Hair follicular keratinocyte (primary cell): ENCODE data around the gene IL2RG. TPM values are rescaled to one million over a fixed set of nuclear protein-coding genes. Genes with fewer than 3 reads are reported as not detected.

ENCODE experiments used
- total RNA-seq: library from RNA; depleted of rRNA; stranded (reverse); fragments of >200 nt; gene quantifications from 2 replicates; pipeline ENCODE4 v1.2.3, GENCODE V29; 2015

The IL2RG gene
- not detected in 2 replicates for total RNA-seq

GRCh38 chrX:71111141-71111843 is at the start of gene IL2RG:
Gene IL2RG, minus strand, starts transcription at chrX:71111577. Its CDS starts 38 bp downstream, at chrX:71111539.

GRCh38 chrX:71144651-71145050 is 33.3 kb upstream of the IL2RG start, which contains the start of gene NLGN3:
Gene NLGN3, plus strand, starts transcription at chrX:71144841. Its CDS starts 2,909 bp downstream, at chrX:71147750.

GRCh38 chrX:71118032-71118984 is 6.9 kb upstream of the IL2RG start, which contains the start of gene MED12:
Gene MED12, plus strand, starts transcription at chrX:71118596. Its CDS starts 159 bp downstream, at chrX:71118755.

GRCh38 chrX:71106427-71106826 is 5.0 kb downstream of the IL2RG start, which contains the start of gene CXorf65:
Gene CXorf65, minus strand, starts transcription at chrX:71106740. Its CDS starts 184 bp downstream, at chrX:71106556.

GRCh38 chrX:71095555-71095980 is 15.8 kb downstream of the IL2RG start, which contains the start of gene FOXO4:
Gene FOXO4, plus strand, starts transcription at chrX:71095851. Its CDS starts 678 bp downstream, at chrX:71096529.

GRCh38 chrX:71068044-71068918 is 43.1 kb downstream of the IL2RG start, which contains the start of gene SNX12:
Gene SNX12, minus strand, starts transcription at chrX:71068334. Its CDS starts 28 bp downstream, at chrX:71068306.

Other genes starting within 250 kb of the IL2RG start
- not detected in 2 replicates for gene TEX11, start 202.9 kb downstream of the IL2RG start, total RNA-seq
- gene SLC7A3, start 180.5 kb downstream of the IL2RG start, total RNA-seq, result not detected in 2 replicates
- gene SNX12, start 43.2 kb downstream of the IL2RG start, total RNA-seq, result 54.4 and 68.9 TPM in 2 replicates
- 1.6 and 2.9 TPM in 2 replicates for gene FOXO4, start 15.7 kb downstream of the IL2RG start, total RNA-seq
- not detected in 2 replicates for gene CXorf65, start 4.8 kb downstream of the IL2RG start, total RNA-seq
- gene MED12, start 7.0 kb upstream of the IL2RG start, total RNA-seq, result 11.0 and 16.0 TPM in 2 replicates
- not detected in 2 replicates for gene NLGN3, start 33.3 kb upstream of the IL2RG start, total RNA-seq
- gene GJB1, start 111.6 kb upstream of the IL2RG start, total RNA-seq, result not detected in 2 replicates
- gene ZMYM3, start 142.6 kb upstream of the IL2RG start, total RNA-seq, result 7.8 and 9.5 TPM in 2 replicates
- 232 and 281 TPM in 2 replicates for gene NONO, start 172.1 kb upstream of the IL2RG start, total RNA-seq
- 0.23 and 1.7 TPM in 2 replicates for gene ITGB1BP2, start 190.2 kb upstream of the IL2RG start, total RNA-seq